Liver (tissue), 9 donors: Measurements from ENCODE around the gene SNX15. TPM values are rescaled to one million over a fixed set of nuclear protein-coding genes. Genes with fewer than 3 reads are reported as not detected.

Source experiments
- DNase-seq: peaks from one replicate; pipeline ENCODE4 v3.0.0-alpha.2; 2017; ENCODE audit warnings: low spot score
- H3K27ac ChIP-seq, 2 donors: one replicate each; pipeline ENCODE4 v1.7.0; 2013; ENCODE audit warnings: inconsistent platforms in 2 of 2, low read length in 2 of 2, control low read depth in 1 of 2, low read depth in 1 of 2, mild to moderate bottlenecking in 1 of 2
- H3K27me3 ChIP-seq, 4 donors: one replicate each; pipeline versions ENCODE4 v1.6.1 to v1.7.0; 2013; ENCODE audit warnings: low read length in 3 of 4, inconsistent platforms in 1 of 4, mild to moderate bottlenecking in 1 of 4, moderate library complexity in 1 of 4; ENCODE audit not compliant: control insufficient read depth in 4 of 4, insufficient read depth in 4 of 4
- H3K36me3 ChIP-seq, 4 donors: one replicate each; pipeline versions ENCODE4 v1.6.1 to v1.7.0; 2013; ENCODE audit warnings: low read length in 3 of 4, mild to moderate bottlenecking in 3 of 4, low read depth in 1 of 4, moderate library complexity in 1 of 4; ENCODE audit not compliant: control insufficient read depth in 4 of 4, insufficient read depth in 3 of 4
- H3K4me1 ChIP-seq, 4 donors: one replicate each; pipeline versions ENCODE4 v1.6.1 to v1.7.0; 2013; ENCODE audit warnings: low read length in 3 of 4, mild to moderate bottlenecking in 3 of 4, moderate library complexity in 1 of 4; ENCODE audit not compliant: control insufficient read depth in 4 of 4, insufficient read depth in 4 of 4
- H3K4me3 ChIP-seq, 3 donors: one replicate each; pipeline versions ENCODE4 v1.6.1 to v1.7.0; 2013; ENCODE audit warnings: low read length in 3 of 3, control low read depth in 1 of 3, low read depth in 1 of 3, mild to moderate bottlenecking in 1 of 3
- H3K9ac ChIP-seq, 2 donors: one replicate each; pipeline ENCODE4 v1.7.0; 2013; ENCODE audit warnings: low read length in 2 of 2, mild to moderate bottlenecking in 2 of 2, moderate library complexity in 2 of 2, control low read depth in 1 of 2, low read depth in 1 of 2
- H3K9me3 ChIP-seq, 4 donors: one replicate each; pipeline versions ENCODE4 v1.6.1 to v1.7.0; 2013; ENCODE audit warnings: low read length in 3 of 4; ENCODE audit not compliant: control insufficient read depth in 4 of 4
- ATF3 ChIP-seq: IDR thresholded peaks from 2 replicates; pipeline ENCODE4 v1.6.1; 2016; ENCODE audit warnings: antibody characterized with exemption
- CTCF ChIP-seq: fragments of 150-350 bp; IDR thresholded peaks from 2 replicates; pipeline ENCODE4 v1.5.1; 2017; ENCODE audit warnings: improper control_type of control experiment, low read depth, low read length; ENCODE audit not compliant: missing input control
- EGR1 ChIP-seq, 2 donors: IDR thresholded peaks; 2 replicates each; pipeline ENCODE4 v1.6.1; 2016 to 2018; ENCODE audit warnings: antibody characterized with exemption in 2 of 2, low read depth in 2 of 2
- FOXA1 ChIP-seq: IDR thresholded peaks from 2 replicates; pipeline ENCODE4 v1.6.1; 2016; ENCODE audit warnings: antibody characterized with exemption
- FOXA2 ChIP-seq: IDR thresholded peaks from 2 replicates; pipeline ENCODE4 v1.6.1; 2016; ENCODE audit warnings: antibody characterized with exemption
- GABPA ChIP-seq, 2 donors: IDR thresholded peaks in 1 of 2; conservative IDR thresholded peaks in 1 of 2; 2 replicates each; pipeline ENCODE4 v1.6.1; 2016; ENCODE audit warnings: antibody characterized with exemption in 2 of 2, mild to moderate bottlenecking in 1 of 2, moderate library complexity in 1 of 2
- HNF4A ChIP-seq, 2 donors: conservative IDR thresholded peaks; 2 replicates each; pipeline ENCODE4 v1.6.1; 2016; ENCODE audit warnings: antibody characterized with exemption in 2 of 2, mild to moderate bottlenecking in 2 of 2
- HNF4G ChIP-seq: IDR thresholded peaks from 2 replicates; pipeline ENCODE4 v1.6.1; 2016; ENCODE audit warnings: antibody characterized with exemption
- JUND ChIP-seq, 2 donors: IDR thresholded peaks; 2 replicates each; pipeline ENCODE4 v1.6.1; 2016; ENCODE audit warnings: antibody characterized with exemption in 2 of 2
- MAX ChIP-seq: IDR thresholded peaks from 2 replicates; pipeline ENCODE4 v1.6.1; 2016; ENCODE audit warnings: antibody characterized with exemption
- NR2F2 ChIP-seq: IDR thresholded peaks from 2 replicates; pipeline ENCODE4 v1.6.1; 2016; ENCODE audit warnings: antibody characterized with exemption
- RAD21 ChIP-seq, 2 donors: IDR thresholded peaks; 2 replicates each; pipeline ENCODE4 v1.6.1; 2016; ENCODE audit warnings: antibody characterized with exemption in 2 of 2, mild to moderate bottlenecking in 2 of 2
- REST ChIP-seq: IDR thresholded peaks from 2 replicates; pipeline ENCODE4 v1.6.1; 2016; ENCODE audit warnings: antibody characterized with exemption, mild to moderate bottlenecking
- RXRA ChIP-seq, 2 donors: IDR thresholded peaks; 2 replicates each; pipeline ENCODE4 v1.6.1; 2017 to 2018; ENCODE audit warnings: antibody characterized with exemption in 2 of 2, mild to moderate bottlenecking in 1 of 2
- SP1 ChIP-seq: IDR thresholded peaks from 2 replicates; pipeline ENCODE4 v1.6.1; 2018; ENCODE audit warnings: antibody characterized with exemption, mild to moderate bottlenecking
- TAF1 ChIP-seq: conservative IDR thresholded peaks from 2 replicates; pipeline ENCODE4 v1.6.1; 2016; ENCODE audit warnings: antibody characterized with exemption, mild to moderate bottlenecking
- YY1 ChIP-seq: IDR thresholded peaks from 2 replicates; pipeline ENCODE4 v1.6.1; 2016; ENCODE audit warnings: antibody characterized with exemption, mild to moderate bottlenecking
- ZBTB33 ChIP-seq: IDR thresholded peaks from 2 replicates; pipeline ENCODE4 v1.6.1; 2016; ENCODE audit warnings: antibody characterized with exemption
- WGBS: extraction: QIAGEN DNeasy Blood & Tissue Kit; methylation state at CpG from one replicate; pipeline ENCODE4 v1.1.7; 2013; 5-methylcytosine and 5-hydroxymethylcytosine counted together
- polyA plus RNA-seq, 2 donors: library from polyadenylated mRNA; stranded (reverse) in 1 of 2; unstranded in 1 of 2; fragments of 200-250 nt in 1 of 2; fragments of >200 nt in 1 of 2; fragmentation: Nextera tagmentation in 1 of 2; extraction: Ambion mirVana in 1 of 2; gene quantifications; one replicate each; pipeline versions ENCODE4 v1.2.1 to v1.2.3, GENCODE V29; 2013 to 2015
- total RNA-seq, 2 donors: library from RNA; depleted of rRNA; stranded (reverse); fragments of >200 nt; gene quantifications; one replicate each; pipeline ENCODE4 v1.2.3, GENCODE V29; 2014
- donor health status: healthy.
- donor health status: healthy.
- donor health status: healthy.
- donor health status: healthy.
- donor health status: healthy.

SNX15 gene
- total and polyA plus RNA-seq, 4 donors = 4.5 to 7.2 (median 5.7) TPM

GRCh38 chr11:65055538-65055937, 28.3 kb downstream of the SNX15 start:
- Histone ChIP-seq H3K4me3 (no peak overlapping the region), H3K27ac (no peak overlapping the region), H3K36me3 (no peaks in the 10 kb centered on the region), H3K9ac (no peak overlapping the region), H3K4me1 (peaks cover 0 to 4% (median 1%) of the 10 kb centered on the region in 4 donors), H3K9me3 (no peaks in the 10 kb centered on the region), H3K27me3 (no peaks in the 10 kb centered on the region)
- TF ChIP-seq HNF4G (no peak), TAF1 (no peak), NR2F2 (no peak), HNF4A (conservative IDR thresholded peaks at IDR 0.05) (no peak), YY1 (no peak), FOXA1 (no peak), FOXA2 (no peak), ATF3 (no peak), RAD21 (IDR thresholded peaks at IDR 0.05) (no peak), MAX (no peak), GABPA (IDR thresholded peaks at IDR 0.05 in 1 of 2, conservative IDR thresholded peaks at IDR 0.05 in 1 of 2) (no peak), SP1 (no peak), RXRA (IDR thresholded peaks at IDR 0.05) (no peak), EGR1 (IDR thresholded peaks at IDR 0.05; ENCODE audit: low read depth in 2 of 2) (no peak), CTCF (no peak), ZBTB33 (no peak), REST (no peak)
- no peak for DNase-seq
- WGBS = 89% methylated on average over 1 of the region's 1 CpG

GRCh38 chr11:65056999-65057398, 29.8 kb downstream of the SNX15 start:
- Histone ChIP-seq H3K4me1 (peaks cover 0 to 4% (median 1%) of the 10 kb centered on the region in 4 donors), H3K27me3 (no peaks in the 10 kb centered on the region), H3K27ac (no peak overlapping the region), H3K9me3 (no peaks in the 10 kb centered on the region), H3K36me3 (no peaks in the 10 kb centered on the region), H3K9ac (no peak overlapping the region), H3K4me3 (no peak overlapping the region)
- WGBS = 97% methylated on average over 6 of the region's 6 CpGs
- no peak for DNase-seq
- TF ChIP-seq REST (no peak), HNF4A (conservative IDR thresholded peaks at IDR 0.05) (no peak), RXRA (IDR thresholded peaks at IDR 0.05) (no peak), HNF4G (no peak), NR2F2 (no peak), FOXA1 (no peak), RAD21 (IDR thresholded peaks at IDR 0.05) (no peak), JUND (IDR thresholded peaks at IDR 0.05) (no peak), TAF1 (no peak), MAX (no peak), ATF3 (no peak), SP1 (no peak)
